ENCODE results near the gene PRSS56. TPM values are rescaled to one million over a fixed set of nuclear protein-coding genes. Genes with fewer than 3 reads are reported as not detected.
A peak's percentile ranks its signal among the peaks of the same experiment; 100 is the strongest.

PRSS56 gene
- total and polyA plus RNA-seq, 8 donors = 0.02 TPM; not detected in 7

GRCh38 chr2:232477751-232478510 lies 42.3 kb upstream of the PRSS56 start:
- H3K27ac ChIP-seq = no peak overlapping the region
- FAIRE-seq (no peak), DNase-seq (peak in 2 of 6 donors; percentile 8 to 34), ATAC-seq (no peak)
- H3K27me3 ChIP-seq = no peaks in the 10 kb centered on the region
- H3K4me1 ChIP-seq = no peaks in the 10 kb centered on the region
- intact Hi-C loops (cut with DNase I) = no loop called here
- H3K4me3 ChIP-seq = no peak overlapping the region
- no peaks in the 10 kb centered on the region for H3K9me3 ChIP-seq
- no peaks in the 10 kb centered on the region for H3K36me3 ChIP-seq
- WGBS, 2 donors = 79 to 82% methylated on average over 13 of the region's 13 CpGs
- TF ChIP-seq CTCF (IDR thresholded peaks at IDR 0.05) = no peak

GRCh38 chr2:232478571-232479340 lies 41.4 kb upstream of the PRSS56 start:
- Histone ChIP-seq H3K27ac (no peak overlapping the region), H3K4me3 (no peak overlapping the region), H3K4me1 (no peaks in the 10 kb centered on the region), H3K9me3 (no peaks in the 10 kb centered on the region), H3K36me3 (no peaks in the 10 kb centered on the region), H3K27me3 (no peaks in the 10 kb centered on the region)
- peak in 3 of 6 donors; percentile 15 to 63 (median 41) for DNase-seq
- 62 to 73% methylated on average over 18 to 19 of the region's 19 CpGs for WGBS, 2 donors
- intact Hi-C loops (cut with DNase I) = no loop called here
- no peak for ATAC-seq
- FAIRE-seq = no peak
- no peak for TF ChIP-seq CTCF (IDR thresholded peaks at IDR 0.05)

- Histone ChIP-seq H3K4me1 (no peaks in the 10 kb centered on the region), H3K9me3 (no peaks in the 10 kb centered on the region), H3K27me3 (no peaks in the 10 kb centered on the region), H3K27ac (no peak overlapping the region), H3K4me3 (no peak overlapping the region), H3K36me3 (no peaks in the 10 kb centered on the region)
- intact Hi-C loops (cut with DNase I) = no loop called here
- DNase-seq (peak in 3 of 6 donors; percentile 6 to 49 (median 46)), FAIRE-seq (no peak), ATAC-seq (no peak)
- 60 to 65% methylated on average over 21 of the region's 21 CpGs for WGBS, 2 donors
- no peak for TF ChIP-seq CTCF (IDR thresholded peaks at IDR 0.05)
Observed at GRCh38 chr2:232479341-232480200, 40.6 kb upstream of the PRSS56 start.

- intact Hi-C loops (cut with DNase I) = no loop called here
- H3K36me3 ChIP-seq = no peaks in the 10 kb centered on the region
- ATAC-seq (no peak), DNase-seq (peak in 3 of 6 donors; percentile 6 to 57 (median 53)), FAIRE-seq (no peak)
- H3K4me1 ChIP-seq = no peaks in the 10 kb centered on the region
- no peak for TF ChIP-seq CTCF (IDR thresholded peaks at IDR 0.05)
- H3K27me3 ChIP-seq = peaks cover 0 to 2% (median 0%) of the 10 kb centered on the region in 4 donors
- H3K27ac ChIP-seq = no peak overlapping the region
- 69 to 76% methylated on average over 26 of the region's 26 CpGs for WGBS, 2 donors
- no peaks in the 10 kb centered on the region for H3K9me3 ChIP-seq
- H3K4me3 ChIP-seq = no peak overlapping the region
Observed at GRCh38 chr2:232480201-232481190, 39.7 kb upstream of the PRSS56 start.
